ENCODE measurements around the gene EFHC2.

DNA sequence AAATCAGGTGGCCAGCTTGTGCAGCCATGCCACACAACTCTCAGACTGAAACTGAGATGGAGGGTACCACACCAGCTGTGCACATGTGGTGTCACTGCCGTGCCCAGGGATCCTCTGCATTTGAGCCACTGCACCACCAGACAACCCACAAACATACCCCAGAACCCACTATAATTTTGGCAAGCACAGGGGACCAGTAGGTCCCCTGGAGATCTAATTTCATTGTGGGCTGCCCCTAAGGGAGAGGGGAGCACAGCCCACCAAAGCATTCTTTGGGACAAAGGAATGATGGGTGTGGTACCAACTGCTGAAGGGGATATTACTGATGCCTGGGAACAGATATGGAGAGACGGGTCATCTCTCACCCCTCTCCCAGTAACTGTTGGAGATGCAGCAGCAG, 140.9 kb downstream of the EFHC2 start:
- TF ChIP-seq, protein P1, sequence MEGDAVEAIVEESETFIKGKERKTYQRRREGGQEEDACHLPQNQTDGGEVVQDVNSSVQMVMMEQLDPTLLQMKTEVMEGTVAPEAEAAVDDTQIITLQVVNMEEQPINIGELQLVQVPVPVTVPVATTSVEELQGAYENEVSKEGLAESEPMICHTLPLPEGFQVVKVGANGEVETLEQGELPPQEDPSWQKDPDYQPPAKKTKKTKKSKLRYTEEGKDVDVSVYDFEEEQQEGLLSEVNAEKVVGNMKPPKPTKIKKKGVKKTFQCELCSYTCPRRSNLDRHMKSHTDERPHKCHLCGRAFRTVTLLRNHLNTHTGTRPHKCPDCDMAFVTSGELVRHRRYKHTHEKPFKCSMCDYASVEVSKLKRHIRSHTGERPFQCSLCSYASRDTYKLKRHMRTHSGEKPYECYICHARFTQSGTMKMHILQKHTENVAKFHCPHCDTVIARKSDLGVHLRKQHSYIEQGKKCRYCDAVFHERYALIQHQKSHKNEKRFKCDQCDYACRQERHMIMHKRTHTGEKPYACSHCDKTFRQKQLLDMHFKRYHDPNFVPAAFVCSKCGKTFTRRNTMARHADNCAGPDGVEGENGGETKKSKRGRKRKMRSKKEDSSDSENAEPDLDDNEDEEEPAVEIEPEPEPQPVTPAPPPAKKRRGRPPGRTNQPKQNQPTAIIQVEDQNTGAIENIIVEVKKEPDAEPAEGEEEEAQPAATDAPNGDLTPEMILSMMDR (IDR thresholded peaks at IDR 0.05 in 2 of 3, conservative IDR thresholded peaks at IDR 0.05 in 1 of 3; ENCODE audit: control insufficient read depth in 2 of 3, extremely low read depth in 1 of 3, insufficient read depth in 1 of 3, low read depth in 3 of 3, low read length in 3 of 3): no peak
- TF ChIP-seq FOXM1 (IDR thresholded peaks at IDR 0.05; ENCODE audit: low read depth, low read length) (no peak), IRF3 (IDR thresholded peaks at IDR 0.05) (no peak), ZBTB33 (IDR thresholded peaks at IDR 0.05) (no peak), EGR1 (IDR thresholded peaks at IDR 0.05; ENCODE audit: borderline replicate concordance in 1 of 2, low read depth in 2 of 2, low read length in 2 of 2) (no peak), SPI1 (IDR thresholded peaks at IDR 0.05; ENCODE audit: borderline replicate concordance, insufficient read depth, low read depth, low read length) (no peak), MYC (IDR thresholded peaks at IDR 0.05; ENCODE audit: insufficient read depth, insufficient read length, insufficient replicate concordance, low read length, severe bottlenecking) (no peak)
- TF ChIP-seq, protein P2, sequence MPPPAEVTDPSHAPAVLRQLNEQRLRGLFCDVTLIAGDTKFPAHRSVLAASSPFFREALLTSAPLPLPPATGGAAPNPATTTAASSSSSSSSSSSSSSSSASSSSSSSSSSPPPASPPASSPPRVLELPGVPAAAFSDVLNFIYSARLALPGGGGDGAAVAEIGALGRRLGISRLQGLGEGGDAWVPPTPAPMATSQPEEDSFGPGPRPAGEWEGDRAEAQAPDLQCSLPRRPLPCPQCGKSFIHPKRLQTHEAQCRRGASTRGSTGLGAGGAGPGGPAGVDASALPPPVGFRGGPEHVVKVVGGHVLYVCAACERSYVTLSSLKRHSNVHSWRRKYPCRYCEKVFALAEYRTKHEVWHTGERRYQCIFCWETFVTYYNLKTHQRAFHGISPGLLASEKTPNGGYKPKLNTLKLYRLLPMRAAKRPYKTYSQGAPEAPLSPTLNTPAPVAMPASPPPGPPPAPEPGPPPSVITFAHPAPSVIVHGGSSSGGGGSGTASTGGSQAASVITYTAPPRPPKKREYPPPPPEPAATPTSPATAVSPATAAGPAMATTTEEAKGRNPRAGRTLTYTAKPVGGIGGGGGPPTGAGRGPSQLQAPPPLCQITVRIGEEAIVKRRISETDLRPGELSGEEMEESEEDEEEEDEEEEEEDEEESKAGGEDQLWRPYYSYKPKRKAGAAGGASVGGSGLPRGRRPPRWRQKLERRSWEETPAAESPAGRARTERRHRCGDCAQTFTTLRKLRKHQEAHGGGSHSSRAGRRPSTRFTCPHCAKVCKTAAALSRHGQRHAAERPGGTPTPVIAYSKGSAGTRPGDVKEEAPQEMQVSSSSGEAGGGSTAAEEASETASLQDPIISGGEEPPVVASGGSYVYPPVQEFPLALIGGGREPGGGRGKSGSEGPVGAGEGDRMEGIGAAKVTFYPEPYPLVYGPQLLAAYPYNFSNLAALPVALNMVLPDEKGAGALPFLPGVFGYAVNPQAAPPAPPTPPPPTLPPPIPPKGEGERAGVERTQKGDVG (CRISPR knock-in tag; IDR thresholded peaks at IDR 0.05): no peak

All from GM12878 (cell line).